Glomerular endothelial cell (primary cell): ENCODE data around the gene CYP4F22. TPM values are rescaled to one million over a fixed set of nuclear protein-coding genes. Genes with fewer than 3 reads are reported as not detected.
"Not testable (repeated sequence)": the region's sequence is repeated elsewhere in the genome, so short reads cannot be mapped to it uniquely, and the experiment has no call there.

ENCODE experiments used
- DNase-seq: peaks from one replicate; pipeline ENCODE4 v3.0.0-alpha.2; 2011; ENCODE audit warnings: low read depth, low spot score; ENCODE audit errors: extremely low read depth
- total RNA-seq: library from RNA; depleted of rRNA; stranded (reverse); fragments of >200 nt; gene quantifications from 2 replicates; pipeline ENCODE4 v1.2.3, GENCODE V29; 2015

Gene CYP4F22
- total RNA-seq, result 0.06 TPM in 1 of 2 replicates, not detected in the other

GRCh38 chr19:15508035-15508710 lies at the start of gene CYP4F22:
TSS of gene CYP4F22 (plus strand) at chr19:15508525. CDS start at chr19:15525337, 16,812 bp downstream.
- DNase-seq, result no peak

GRCh38 chr19:15461694-15462093 lies 46.6 kb upstream of the CYP4F22 start:
- DNase-seq, result no peak

GRCh38 chr19:15463861-15464371 lies 44.4 kb upstream of the CYP4F22 start:
- no peak for DNase-seq

GRCh38 chr19:15464394-15465385 lies 43.6 kb upstream of the CYP4F22 start, which contains the start of gene RASAL3:
TSS of gene RASAL3 (minus strand) at chr19:15464544. CDS start at chr19:15464358, 186 bp downstream.
- no peak for DNase-seq

- peak; percentile 92 for DNase-seq
These were observed 41.2 kb upstream of the CYP4F22 start for GRCh38 chr19:15466851-15467733.

GRCh38 chr19:15467734-15468214 lies 40.6 kb upstream of the CYP4F22 start:
- DNase-seq, result no peak

- DNase-seq, result no peak
These were observed 39.4 kb upstream of the CYP4F22 start for GRCh38 chr19:15468675-15469512.

- no peak for DNase-seq
These were observed 38.6 kb upstream of the CYP4F22 start for GRCh38 chr19:15469513-15470297.

GRCh38 chr19:15471639-15472101 lies 36.7 kb upstream of the CYP4F22 start:
- DNase-seq, result no peak

- not testable (repeated sequence) for DNase-seq
These were observed 34.5 kb upstream of the CYP4F22 start for GRCh38 chr19:15473821-15474220.

GRCh38 chr19:15475169-15475568 lies 33.2 kb upstream of the CYP4F22 start:
- DNase-seq, result no peak

GRCh38 chr19:15475611-15476010 lies 32.7 kb upstream of the CYP4F22 start:
- DNase-seq, result no peak

GRCh38 chr19:15476325-15476724 lies 32.0 kb upstream of the CYP4F22 start:
- no peak for DNase-seq

- DNase-seq, result no peak
These were observed 28.7 kb upstream of the CYP4F22 start, which contains the start of gene PGLYRP2 for GRCh38 chr19:15479391-15480345. TSS of gene PGLYRP2 (minus strand) at chr19:15479501. CDS start at chr19:15479371, 130 bp downstream.

- not testable (repeated sequence) for DNase-seq
These were observed 27.3 kb upstream of the CYP4F22 start for GRCh38 chr19:15480996-15481395.

GRCh38 chr19:15485768-15486167 lies 22.6 kb upstream of the CYP4F22 start:
- DNase-seq, result not testable (repeated sequence)

GRCh38 chr19:15487038-15487437 lies 21.3 kb upstream of the CYP4F22 start:
- DNase-seq, result no peak
